ENCODE data around the gene BATF.

Gene BATF

GRCh38 chr14:75561013-75561432 lies 38.8 kb downstream of the BATF start:
- peak; percentile 61 for DNase-seq (ENCODE audit: extremely low spot score)
- ChIA-PET POLR2A (interaction anchor here (0.9 kb wide), 1 partner anchor 20 kb away, joined by 4 read pairs; no protein-coding TSS in a partner anchor), CTCF (interaction anchor here (0.7 to 5.6 kb wide), 51 partner anchors 11 to 700 kb away, joined by 3 to 127 read pairs (median 4); partner anchors contain the start of genes BATF, ERG28, FLVCR2 and TTLL5)
- TF ChIP-seq CTCF (IDR thresholded peaks at IDR 0.05; ENCODE audit: control extremely low read depth, extremely low read depth, low read depth, missing control alignments) = peak; percentile 76

DNA sequence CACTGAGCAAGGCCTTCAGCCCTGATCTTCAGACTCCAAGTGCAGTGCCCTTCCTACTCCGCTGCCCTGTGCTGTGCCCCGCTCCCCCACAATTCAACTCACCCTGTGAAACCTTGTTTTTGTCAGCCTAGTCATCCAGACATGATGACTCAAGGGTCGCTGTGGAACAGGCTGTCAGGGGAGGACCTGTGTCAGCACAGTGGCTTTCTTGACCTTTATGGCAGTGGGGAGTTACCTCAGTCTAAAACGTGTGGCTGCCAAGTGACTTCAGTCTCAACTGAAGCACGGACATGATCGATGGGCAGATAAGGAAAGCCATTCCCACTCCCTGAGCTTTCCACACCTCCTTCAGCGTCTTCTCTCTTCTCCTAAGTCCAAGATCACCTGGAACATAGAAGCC lies 39.8 kb downstream of the BATF start:
- no peak for TF ChIP-seq CTCF (IDR thresholded peaks at IDR 0.05; ENCODE audit: control extremely low read depth, extremely low read depth, low read depth, missing control alignments)
- POLR2A ChIA-PET = interaction anchor here (0.9 kb wide), 1 partner anchor 21 kb away, joined by 4 read pairs; no protein-coding TSS in a partner anchor
- CTCF ChIA-PET = interaction anchor here (0.7 to 5.6 kb wide), 25 partner anchors 12 to 701 kb away, joined by 3 to 127 read pairs (median 5); partner anchors contain the start of genes BATF, ERG28, FLVCR2 and TTLL5
- DNase-seq (ENCODE audit: extremely low spot score) = no peak

DNA sequence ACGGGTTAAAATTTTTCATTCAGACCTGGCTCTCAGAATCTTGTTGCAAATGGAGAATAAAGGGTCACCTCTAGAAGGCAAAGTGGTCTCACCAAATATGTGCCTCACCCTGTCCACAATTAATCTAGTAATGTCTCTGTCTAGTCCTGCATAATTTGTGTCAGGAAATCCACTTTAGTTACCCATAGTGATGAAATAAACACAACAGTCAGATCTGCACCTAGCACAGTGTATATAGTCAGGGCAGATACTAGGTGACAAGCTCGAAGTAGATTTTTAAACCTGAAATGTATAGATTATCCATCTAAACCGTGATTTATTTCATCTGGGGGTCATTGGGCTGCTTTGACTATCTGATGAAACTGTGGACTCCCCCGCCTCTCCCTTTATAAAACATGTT lies 40.2 kb downstream of the BATF start:
- CTCF ChIA-PET = interaction anchor here (0.7 to 5.6 kb wide), 12 partner anchors 11 to 254 kb away, joined by 3 to 127 read pairs (median 8); partner anchors contain the start of genes BATF, ERG28, FLVCR2 and TTLL5
- POLR2A ChIA-PET = no interaction called here
- TF ChIP-seq CTCF (IDR thresholded peaks at IDR 0.05; ENCODE audit: control extremely low read depth, extremely low read depth, low read depth, missing control alignments) = no peak
- no peak for DNase-seq (ENCODE audit: extremely low spot score)

DNA sequence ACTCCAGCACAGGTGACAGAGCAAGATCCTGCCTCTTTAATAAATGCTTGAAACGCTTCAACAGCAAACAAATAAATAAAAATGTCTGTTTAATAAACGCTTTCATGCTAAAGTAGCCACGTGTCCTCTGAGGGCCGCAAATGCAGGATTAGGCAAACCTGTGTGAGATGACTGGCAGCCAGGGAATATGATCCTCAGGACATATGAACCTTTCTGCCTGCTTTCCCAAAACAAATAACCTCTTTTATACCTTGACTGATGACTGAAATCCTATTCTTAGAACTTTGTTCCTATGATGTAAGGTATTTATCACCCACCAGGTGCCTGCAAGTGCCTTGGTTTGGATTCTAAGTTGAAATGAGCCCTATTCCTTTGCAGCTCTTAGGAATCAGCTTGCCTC lies 41.7 kb downstream of the BATF start:
- no peak for TF ChIP-seq CTCF (IDR thresholded peaks at IDR 0.05; ENCODE audit: control extremely low read depth, extremely low read depth, low read depth, missing control alignments)
- no peak for DNase-seq (ENCODE audit: extremely low spot score)
- ChIA-PET POLR2A (no interaction called here), CTCF (interaction anchor here (1.2 to 5.6 kb wide), 6 partner anchors 10 to 90 kb away, joined by 5 to 127 read pairs (median 44); partner anchors contain the start of genes BATF and FLVCR2)

GRCh38 chr14:75565056-75565455 lies 42.8 kb downstream of the BATF start:
- no peak for DNase-seq (ENCODE audit: extremely low spot score)
- TF ChIP-seq CTCF (IDR thresholded peaks at IDR 0.05; ENCODE audit: control extremely low read depth, extremely low read depth, low read depth, missing control alignments) = no peak
- POLR2A ChIA-PET = no interaction called here
- CTCF ChIA-PET = no interaction called here

DNA sequence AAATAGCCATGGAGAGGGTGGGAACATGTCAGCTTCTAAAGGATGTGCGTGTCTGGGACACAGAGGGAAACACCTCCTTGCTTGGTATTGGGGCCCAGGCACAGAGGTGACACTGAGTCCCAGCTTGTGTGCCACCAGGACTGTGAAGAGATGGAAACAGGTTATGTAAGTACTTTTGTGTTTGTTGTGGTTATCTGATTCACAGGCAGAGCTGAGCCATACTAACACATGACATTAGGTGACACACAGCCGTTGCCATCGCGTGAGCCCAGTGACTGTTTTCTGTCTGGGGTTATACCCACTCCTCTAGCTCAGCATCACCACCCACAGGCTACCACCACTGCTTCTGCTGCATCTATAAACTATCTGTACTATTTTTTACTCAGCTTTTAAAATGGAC lies 44.1 kb downstream of the BATF start:
- no peak for TF ChIP-seq CTCF (IDR thresholded peaks at IDR 0.05; ENCODE audit: control extremely low read depth, extremely low read depth, low read depth, missing control alignments)
- DNase-seq (ENCODE audit: extremely low spot score) = no peak
- POLR2A ChIA-PET = no interaction called here
- CTCF ChIA-PET = interaction anchor here (0.9 to 2.2 kb wide), 6 partner anchors 10 to 112 kb away, joined by 3 to 24 read pairs (median 4); partner anchors contain the start of genes ERG28 and FLVCR2
